Thyroid gland (tissue), 4 donors: ENCODE measurements around the gene FSTL3. TPM values are rescaled to one million over a fixed set of nuclear protein-coding genes. Genes with fewer than 3 reads are reported as not detected.

Source experiments
- DNase-seq, 2 donors: peaks; one replicate each; pipeline ENCODE4 v3.0.0-alpha.2; 2019
- H3K27ac ChIP-seq, 3 donors: fragments of 200-600 bp; sonication (generic); 1 replicate in 2 of 3; 2 replicates in 1 of 3; pipeline ENCODE4 v1.5.1; 2016 to 2019; ENCODE audit warnings: mild to moderate bottlenecking in 1 of 3, moderate library complexity in 1 of 3
- H3K27me3 ChIP-seq: fragments of 200-600 bp; sonication (generic); one replicate; pipeline ENCODE4 v1.5.1; 2019
- H3K36me3 ChIP-seq, 2 donors: fragments of 200-600 bp; sonication (generic); one replicate each; pipeline ENCODE4 v1.5.1; 2016 to 2019
- H3K4me1 ChIP-seq, 2 donors: fragments of 200-600 bp; sonication (generic); one replicate each; pipeline ENCODE4 v1.5.1; 2017 to 2019
- H3K4me3 ChIP-seq, 3 donors: fragments of 200-600 bp; sonication (generic); replicated peaks in 1 of 3; 1 replicate in 2 of 3; 2 replicates in 1 of 3; pipeline ENCODE4 v1.5.1; 2016; ENCODE audit warnings: mild to moderate bottlenecking in 1 of 3
- H3K9me3 ChIP-seq: fragments of 200-600 bp; sonication (generic); one replicate; pipeline ENCODE4 v1.5.1; 2017
- POLR2A ChIP-seq, 2 donors: fragments of 450-650 bp; IDR thresholded peaks; one replicate each; pipeline ENCODE4 v1.6.1; 2017; ENCODE audit warnings: antibody characterized with exemption in 2 of 2, mild to moderate bottlenecking in 2 of 2, moderate library complexity in 1 of 2
- WGBS, 2 donors: methylation state at CpG; one replicate each; pipeline ENCODE4 v1.1.5; 2017; 5-methylcytosine and 5-hydroxymethylcytosine counted together
- intact Hi-C: fragments of 100-400 bp; cut with DNase I; formaldehyde crosslinking; loops from one replicate; pipeline ENCODE4 v1.15.1; 2023
- total RNA-seq, 4 donors: library from RNA; depleted of rRNA; stranded (reverse); fragments of >200 nt; gene quantifications; one replicate each; pipeline ENCODE4 v1.2.3, GENCODE V29; 2016
- TF ChIP-seq, protein P1 (sequence below), 6 experiments: fragments of 200-600 bp in 3 of 6; fragments of 450-650 bp in 3 of 6; sonication (generic) in 3 of 6; IDR thresholded peaks; one replicate each; pipeline ENCODE4 v1.5.1; 2016 to 2019; ENCODE audit warnings: antibody characterized with exemption in 6 of 6, mild to moderate bottlenecking in 2 of 6, inconsistent platforms in 1 of 6, moderate library complexity in 1 of 6

FSTL3 gene
- total RNA-seq, 4 donors from 2014 or later = 16.2 to 73.4 (median 62.9) TPM

- H3K9me3 ChIP-seq = no peaks in the 10 kb centered on the region
- no peak for DNase-seq
- 20 to 78% methylated on average over 1 to 13 of the region's 17 CpGs for WGBS, 2 donors
- TF ChIP-seq POLR2A (IDR thresholded peaks at IDR 0.05) = no peak
- TF ChIP-seq, protein P1, sequence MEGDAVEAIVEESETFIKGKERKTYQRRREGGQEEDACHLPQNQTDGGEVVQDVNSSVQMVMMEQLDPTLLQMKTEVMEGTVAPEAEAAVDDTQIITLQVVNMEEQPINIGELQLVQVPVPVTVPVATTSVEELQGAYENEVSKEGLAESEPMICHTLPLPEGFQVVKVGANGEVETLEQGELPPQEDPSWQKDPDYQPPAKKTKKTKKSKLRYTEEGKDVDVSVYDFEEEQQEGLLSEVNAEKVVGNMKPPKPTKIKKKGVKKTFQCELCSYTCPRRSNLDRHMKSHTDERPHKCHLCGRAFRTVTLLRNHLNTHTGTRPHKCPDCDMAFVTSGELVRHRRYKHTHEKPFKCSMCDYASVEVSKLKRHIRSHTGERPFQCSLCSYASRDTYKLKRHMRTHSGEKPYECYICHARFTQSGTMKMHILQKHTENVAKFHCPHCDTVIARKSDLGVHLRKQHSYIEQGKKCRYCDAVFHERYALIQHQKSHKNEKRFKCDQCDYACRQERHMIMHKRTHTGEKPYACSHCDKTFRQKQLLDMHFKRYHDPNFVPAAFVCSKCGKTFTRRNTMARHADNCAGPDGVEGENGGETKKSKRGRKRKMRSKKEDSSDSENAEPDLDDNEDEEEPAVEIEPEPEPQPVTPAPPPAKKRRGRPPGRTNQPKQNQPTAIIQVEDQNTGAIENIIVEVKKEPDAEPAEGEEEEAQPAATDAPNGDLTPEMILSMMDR (IDR thresholded peaks at IDR 0.05) = no peak
- no peaks in the 10 kb centered on the region for H3K27me3 ChIP-seq
- H3K4me3 ChIP-seq = no peak overlapping the region
- H3K4me1 ChIP-seq = peaks cover 17 to 21% of the 10 kb centered on the region in 2 donors
- H3K27ac ChIP-seq = no peak overlapping the region
- intact Hi-C loops = no loop called here
- no peaks in the 10 kb centered on the region for H3K36me3 ChIP-seq
These were observed 37.3 kb upstream of the FSTL3 start for GRCh38 chr19:638906-639252.

- Histone ChIP-seq H3K9me3 (no peaks in the 10 kb centered on the region), H3K36me3 (no peaks in the 10 kb centered on the region), H3K27ac (no peak within 1 kb of the TSS), H3K4me3 (no peak within 1 kb of the TSS), H3K27me3 (no peaks in the 10 kb centered on the region), H3K4me1 (peaks cover 11 to 15% of the 10 kb centered on the region in 2 donors)
- intact Hi-C loops = no loop called here
- 14 to 17% methylated on average over 30 to 41 of the region's 109 CpGs for WGBS, 2 donors
- DNase-seq = peak; percentile 86 to 88
- TF ChIP-seq, protein P1 (IDR thresholded peaks at IDR 0.05) = no peak
- no peak for TF ChIP-seq POLR2A (IDR thresholded peaks at IDR 0.05)
These were observed 36.7 kb upstream of the FSTL3 start, which contains the start of gene FGF22 for GRCh38 chr19:639253-640160. FGF22 (plus strand) TSS chr19:639879; CDS start chr19:639926, 47 bp downstream.

- Histone ChIP-seq H3K4me3 (no peak overlapping the region), H3K4me1 (peaks cover 9 to 13% of the 10 kb centered on the region in 2 donors), H3K9me3 (no peaks in the 10 kb centered on the region), H3K27ac (no peak overlapping the region), H3K36me3 (no peaks in the 10 kb centered on the region), H3K27me3 (no peaks in the 10 kb centered on the region)
- no peak for DNase-seq
- no peak for TF ChIP-seq POLR2A (IDR thresholded peaks at IDR 0.05)
- TF ChIP-seq, protein P1 (IDR thresholded peaks at IDR 0.05) = no peak
- intact Hi-C loops = no loop called here
- 54 to 67% methylated on average over 7 to 17 of the region's 25 CpGs for WGBS, 2 donors
These were observed 36.0 kb upstream of the FSTL3 start for GRCh38 chr19:640161-640558.

GRCh38 chr19:640606-641189 lies 35.5 kb upstream of the FSTL3 start:
- H3K27ac ChIP-seq = no peak overlapping the region
- TF ChIP-seq POLR2A (IDR thresholded peaks at IDR 0.05) = no peak
- TF ChIP-seq, protein P1 (IDR thresholded peaks at IDR 0.05) = no peak

DNA sequence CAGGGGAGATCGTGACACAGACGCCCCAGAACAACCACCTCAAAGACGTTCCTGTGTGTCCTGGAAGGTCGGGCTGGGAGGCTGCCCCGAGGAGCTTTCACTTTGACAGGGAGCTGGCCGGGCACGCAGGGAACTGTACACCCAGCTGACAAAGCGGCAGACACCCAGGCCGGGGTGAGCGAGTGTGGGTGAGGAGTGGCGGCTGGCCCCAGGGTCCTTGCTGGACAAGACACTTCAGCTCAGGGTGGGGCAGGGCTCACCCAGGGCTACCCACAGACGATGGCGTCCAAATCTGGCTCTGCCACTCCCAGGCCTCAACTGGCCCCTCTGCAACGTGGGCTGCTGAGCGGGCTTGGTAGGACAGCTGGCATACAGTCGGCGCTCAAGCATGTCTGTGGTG lies 34.5 kb upstream of the FSTL3 start:
- intact Hi-C loops = no loop called here
- TF ChIP-seq, protein P1 (IDR thresholded peaks at IDR 0.05) = no peak
- no peak for TF ChIP-seq POLR2A (IDR thresholded peaks at IDR 0.05)
- Histone ChIP-seq H3K27me3 (no peaks in the 10 kb centered on the region), H3K27ac (no peak overlapping the region), H3K4me3 (no peak overlapping the region), H3K9me3 (no peaks in the 10 kb centered on the region), H3K4me1 (peaks cover 9 to 13% of the 10 kb centered on the region in 2 donors), H3K36me3 (peaks cover under 1 to 3% of the 10 kb centered on the region in 2 donors)
- WGBS, 2 donors = 83 to 89% methylated on average over 13 to 15 of the region's 17 CpGs
- DNase-seq = no peak

More at GRCh38 chr19:640606-641189, 35.5 kb upstream of the FSTL3 start:
- Histone ChIP-seq H3K27me3 (no peaks in the 10 kb centered on the region), H3K4me1 (peaks cover 9 to 13% of the 10 kb centered on the region in 2 donors), H3K4me3 (no peak overlapping the region), H3K9me3 (no peaks in the 10 kb centered on the region), H3K36me3 (no peaks in the 10 kb centered on the region)
- no peak for DNase-seq
- 76 to 94% methylated on average over 5 to 10 of the region's 31 CpGs for WGBS, 2 donors
- intact Hi-C loops = no loop called here
